ENCODE measurements around the gene ABCG1.

DNA sequence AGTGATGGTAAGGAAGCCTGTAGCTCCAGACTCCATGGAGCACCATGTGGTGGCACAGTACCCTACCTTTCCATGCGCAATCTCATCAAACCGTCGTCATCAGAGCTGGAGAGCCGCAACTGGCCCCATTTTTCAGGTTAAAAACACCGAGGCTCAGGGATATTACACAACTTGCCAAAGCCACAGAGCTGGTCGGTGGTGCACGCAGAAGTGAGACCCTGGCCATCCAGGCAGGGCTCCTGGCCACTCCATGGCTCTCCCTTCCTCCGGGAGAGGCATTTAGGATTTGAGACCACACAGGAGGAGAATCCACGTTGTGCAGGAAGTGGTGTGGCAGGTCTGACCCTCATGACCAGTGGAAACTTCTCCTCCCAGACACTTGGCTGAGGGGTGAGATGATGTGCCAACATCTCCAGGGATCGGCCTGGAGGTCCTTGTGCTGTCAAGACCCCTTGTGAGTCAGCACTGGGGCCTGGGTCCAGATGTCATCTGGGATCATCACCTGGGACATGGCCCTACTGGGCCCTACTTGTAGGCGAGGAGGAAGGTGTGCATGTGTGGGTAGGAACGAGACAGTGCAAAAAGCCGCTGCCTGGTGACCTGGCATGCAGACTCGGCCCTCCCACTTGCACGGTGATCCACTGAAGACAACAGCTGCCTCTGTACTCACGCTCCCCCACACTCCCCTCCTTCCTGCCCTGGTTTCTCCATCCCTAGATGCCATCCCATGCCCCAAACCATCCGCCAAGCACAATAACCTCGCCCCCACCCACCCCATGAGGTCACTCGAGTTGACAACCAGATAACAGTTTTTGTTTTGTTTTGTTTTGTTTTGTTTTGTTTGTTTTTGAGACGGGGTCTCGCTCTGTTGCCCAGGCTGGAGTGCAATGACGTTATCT, 85.9 kb downstream of the ABCG1 start:
- no peak for TF ChIP-seq CTCF (IDR thresholded peaks at IDR 0.05)
- no peak for TF ChIP-seq EZH2phosphoT487 (IDR thresholded peaks at IDR 0.05)
- TF ChIP-seq EZH2 (IDR thresholded peaks at IDR 0.05): no peak
